ENCODE data around the gene MYB. TPM values are rescaled to one million over a fixed set of nuclear protein-coding genes. Genes with fewer than 3 reads are reported as not detected.

MYB gene
- total RNA-seq: 1 to 10 TPM; 2.6 to 6.9 (median 3.1) TPM

DNA sequence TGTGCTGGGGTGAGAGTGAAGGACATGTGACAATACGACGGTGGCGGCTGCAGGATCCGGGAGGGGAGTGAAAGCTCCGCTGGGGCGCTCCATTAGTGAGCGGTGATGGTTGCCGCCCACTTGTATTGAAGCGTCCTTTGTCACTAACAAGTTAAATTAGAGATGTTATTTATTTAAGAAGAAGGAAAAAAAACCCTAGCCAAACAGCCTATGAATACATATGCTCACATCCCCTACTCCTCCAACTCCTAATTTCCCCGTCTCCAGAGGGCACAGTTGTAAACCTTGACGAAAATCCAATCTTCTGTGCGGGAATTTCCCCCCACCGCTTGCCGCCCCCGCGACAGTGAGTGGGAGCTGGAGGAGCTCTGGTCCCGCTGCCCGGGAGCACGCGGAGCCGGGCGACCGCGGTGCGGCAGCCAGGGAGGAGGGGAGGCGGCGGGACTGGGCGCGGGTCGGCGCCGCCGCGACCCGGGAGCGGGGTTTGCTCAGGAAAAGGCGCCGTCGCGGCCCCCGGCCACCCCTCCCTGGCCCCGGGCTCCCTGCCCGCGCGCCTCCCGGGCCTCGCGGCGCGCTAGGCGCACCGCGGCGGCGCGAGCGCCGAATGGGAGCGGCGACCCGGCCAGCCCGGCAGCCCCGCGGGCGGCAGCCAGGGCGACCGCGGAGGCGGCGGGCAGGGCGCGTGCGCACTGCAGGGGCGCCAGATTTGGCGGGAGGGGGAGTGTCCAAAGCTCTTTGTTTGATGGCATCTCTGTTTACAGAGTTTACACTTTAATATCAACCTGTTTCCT lies at the start of gene MYB:
Gene MYB (plus strand): TSS at position 767 of the 791 bp plus-strand sequence. CDS start 206 bp downstream, outside the sequence.
- Histone ChIP-seq H3K27ac (peak within 1 kb of the TSS; percentile 36 to 80 (median 64)), H3K4me3 (peak within 1 kb of the TSS; percentile 43 to 79 (median 62)), H3K4me1 (peaks cover 3 to 56% (median 22%) of the 10 kb centered on the region in 3 donors), H3K27me3 (peaks cover 0 to 27% (median 2%) of the 10 kb centered on the region in 4 donors), H3K9me3 (no peaks in the 10 kb centered on the region), H3K36me3 (no peaks in the 10 kb centered on the region)
- 0% methylated on average over 7 to 18 of the region's 75 CpGs for WGBS, 2 donors
- intact Hi-C loops (cut with DNase I): no loop called here
- no peak for TF ChIP-seq POLR2A (IDR thresholded peaks at IDR 0.05)
- TF ChIP-seq, protein P1, sequence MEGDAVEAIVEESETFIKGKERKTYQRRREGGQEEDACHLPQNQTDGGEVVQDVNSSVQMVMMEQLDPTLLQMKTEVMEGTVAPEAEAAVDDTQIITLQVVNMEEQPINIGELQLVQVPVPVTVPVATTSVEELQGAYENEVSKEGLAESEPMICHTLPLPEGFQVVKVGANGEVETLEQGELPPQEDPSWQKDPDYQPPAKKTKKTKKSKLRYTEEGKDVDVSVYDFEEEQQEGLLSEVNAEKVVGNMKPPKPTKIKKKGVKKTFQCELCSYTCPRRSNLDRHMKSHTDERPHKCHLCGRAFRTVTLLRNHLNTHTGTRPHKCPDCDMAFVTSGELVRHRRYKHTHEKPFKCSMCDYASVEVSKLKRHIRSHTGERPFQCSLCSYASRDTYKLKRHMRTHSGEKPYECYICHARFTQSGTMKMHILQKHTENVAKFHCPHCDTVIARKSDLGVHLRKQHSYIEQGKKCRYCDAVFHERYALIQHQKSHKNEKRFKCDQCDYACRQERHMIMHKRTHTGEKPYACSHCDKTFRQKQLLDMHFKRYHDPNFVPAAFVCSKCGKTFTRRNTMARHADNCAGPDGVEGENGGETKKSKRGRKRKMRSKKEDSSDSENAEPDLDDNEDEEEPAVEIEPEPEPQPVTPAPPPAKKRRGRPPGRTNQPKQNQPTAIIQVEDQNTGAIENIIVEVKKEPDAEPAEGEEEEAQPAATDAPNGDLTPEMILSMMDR (IDR thresholded peaks at IDR 0.05): peak in 1 of 6 experiments; percentile 31
- no peak for DNase-seq

DNA sequence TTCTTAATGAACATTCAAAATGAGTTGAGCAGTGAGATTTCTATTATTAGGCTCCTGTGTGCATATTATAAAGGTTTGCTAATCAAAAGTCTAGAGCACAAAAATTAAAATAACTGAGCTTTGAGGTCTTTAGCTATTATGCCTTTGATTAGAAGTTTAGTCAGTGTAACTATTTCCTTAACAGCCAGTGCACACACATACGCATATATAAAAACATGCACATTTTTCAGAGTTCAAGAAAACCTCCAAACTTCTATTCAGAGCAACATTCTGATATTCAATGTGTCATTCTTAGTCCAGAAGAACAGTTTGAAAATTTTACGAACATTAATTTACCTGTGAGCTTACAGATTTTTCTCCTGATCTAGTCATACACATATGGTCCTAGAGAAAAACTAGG lies 48.3 kb upstream of the MYB start:
- DNase-seq: no peak
- intact Hi-C loops (cut with DNase I): no loop called here
- Histone ChIP-seq H3K27ac (no peak overlapping the region), H3K4me3 (no peak overlapping the region), H3K4me1 (no peaks in the 10 kb centered on the region), H3K36me3 (no peaks in the 10 kb centered on the region), H3K27me3 (no peaks in the 10 kb centered on the region), H3K9me3 (no peaks in the 10 kb centered on the region)
- TF ChIP-seq, protein P1 (IDR thresholded peaks at IDR 0.05): no peak
- no peak for TF ChIP-seq POLR2A (IDR thresholded peaks at IDR 0.05)
- 88 to 95% methylated on average over 2 of the region's 2 CpGs for WGBS, 2 donors

DNA sequence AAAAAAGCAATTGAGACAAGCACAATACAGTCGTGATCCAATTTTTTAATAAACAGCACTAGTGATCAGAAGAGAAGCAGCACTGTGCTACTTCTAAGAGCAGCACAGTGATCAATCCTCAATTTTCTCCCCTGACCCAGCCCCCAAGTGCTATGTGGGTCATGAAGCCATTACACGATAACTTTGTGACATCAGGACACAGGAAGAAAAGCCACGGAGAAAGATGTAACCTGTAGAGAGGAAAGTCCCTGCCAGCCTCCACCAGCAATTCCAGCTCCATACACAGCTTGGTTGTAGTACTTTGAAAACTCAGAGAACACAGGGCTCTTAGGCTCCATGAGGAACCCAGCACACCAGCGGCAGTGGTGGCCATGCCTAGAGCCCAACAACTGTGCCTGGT lies 45.3 kb upstream of the MYB start:
- intact Hi-C loops (cut with DNase I): no loop called here
- no peak for TF ChIP-seq POLR2A (IDR thresholded peaks at IDR 0.05)
- TF ChIP-seq, protein P1 (IDR thresholded peaks at IDR 0.05): no peak
- no peaks in the 10 kb centered on the region for H3K36me3 ChIP-seq

DNA sequence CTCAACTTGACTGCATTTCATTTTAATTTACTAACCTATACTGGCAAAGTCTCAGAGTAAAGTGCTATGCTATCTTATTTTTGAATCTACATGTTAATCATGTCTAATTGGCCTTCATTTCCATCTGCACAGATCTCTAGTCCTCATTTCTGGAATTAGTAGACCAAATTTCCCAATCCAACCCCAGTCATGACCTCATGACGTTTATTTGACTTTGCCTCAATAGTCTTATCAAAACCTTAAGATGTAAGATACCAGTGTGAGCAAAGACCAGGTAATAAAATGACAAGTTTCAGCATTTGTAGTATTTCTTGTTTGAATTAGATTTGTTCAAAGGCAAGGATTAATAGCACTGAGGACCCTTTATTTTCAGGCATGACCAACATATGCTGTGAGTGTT lies 43.3 kb upstream of the MYB start:
- H3K27ac ChIP-seq: no peak overlapping the region
- H3K36me3 ChIP-seq: no peaks in the 10 kb centered on the region
- intact Hi-C loops (cut with DNase I): no loop called here
- H3K9me3 ChIP-seq: no peaks in the 10 kb centered on the region
- H3K27me3 ChIP-seq: no peaks in the 10 kb centered on the region
- 65 to 70% methylated on average over 1 of the region's 1 CpG for WGBS, 2 donors
- H3K4me3 ChIP-seq: no peak overlapping the region
- DNase-seq: no peak
- no peaks in the 10 kb centered on the region for H3K4me1 ChIP-seq
- TF ChIP-seq, protein P1 (IDR thresholded peaks at IDR 0.05): no peak
- TF ChIP-seq POLR2A (IDR thresholded peaks at IDR 0.05): no peak

More for the DNA sequence above, 45.3 kb upstream of the MYB start:
- H3K27me3 ChIP-seq: no peaks in the 10 kb centered on the region
- no peak for DNase-seq
- H3K27ac ChIP-seq: no peak overlapping the region
- H3K4me1 ChIP-seq: no peaks in the 10 kb centered on the region
- H3K9me3 ChIP-seq: no peaks in the 10 kb centered on the region
- WGBS, 2 donors: 88% methylated on average over 4 of the region's 4 CpGs
- no peak overlapping the region for H3K4me3 ChIP-seq

DNA sequence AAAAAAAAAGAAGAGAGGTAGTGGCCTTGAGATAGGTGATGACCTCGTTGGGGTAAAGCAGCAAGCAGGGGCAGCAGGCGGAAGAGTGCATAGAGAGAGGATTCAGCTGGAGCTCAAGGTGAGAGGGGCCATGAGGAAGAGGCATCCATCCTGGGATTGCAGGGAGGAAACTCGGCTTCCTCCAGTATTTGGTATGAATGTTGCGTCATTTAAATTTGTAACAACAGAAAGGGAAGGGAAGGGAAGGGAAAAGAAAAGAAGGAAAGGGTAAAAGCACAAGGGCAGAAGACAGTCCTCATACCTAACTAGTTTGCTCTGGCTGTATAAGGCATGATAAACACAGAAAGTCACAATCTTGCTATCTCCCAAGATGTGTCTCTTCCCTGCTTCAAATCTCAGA lies 39.9 kb upstream of the MYB start:
- Histone ChIP-seq H3K4me3 (no peak overlapping the region), H3K27ac (no peak overlapping the region), H3K9me3 (no peaks in the 10 kb centered on the region), H3K27me3 (no peaks in the 10 kb centered on the region), H3K36me3 (no peaks in the 10 kb centered on the region), H3K4me1 (no peaks in the 10 kb centered on the region)
- 72 to 83% methylated on average over 4 of the region's 4 CpGs for WGBS, 2 donors
- no peak for TF ChIP-seq POLR2A (IDR thresholded peaks at IDR 0.05)
- TF ChIP-seq, protein P1 (IDR thresholded peaks at IDR 0.05): no peak
- DNase-seq: no peak
- intact Hi-C loops (cut with DNase I): loop anchor here (10.0 kb wide), 1 partner anchor 284 kb away; no protein-coding TSS in a partner anchor

Data from esophagus squamous epithelium (tissue), 5 donors.